HT1080 (cell line): Measurements from ENCODE around the gene HOXD9. TPM values are rescaled to one million over a fixed set of nuclear protein-coding genes. Genes with fewer than 3 reads are reported as not detected.

Experiments
- DNase-seq: peaks from one replicate; pipeline ENCODE4 v3.0.0-alpha.2; 2015; ENCODE audit warnings: low read depth
- total RNA-seq: library from RNA; depleted of rRNA; stranded (reverse); fragments of >200 nt; shearing (Covaris generic); gene quantifications from 2 replicates; pipeline ENCODE4 v1.2.3, GENCODE V29; 2014

The HOXD9 gene
- total RNA-seq, 1 experiment from 2014 or later, result 0.53 TPM

- DNase-seq, result no peak
Observed at GRCh38 chr2:176152350-176153181, 30.0 kb downstream of the HOXD9 start.

- DNase-seq, result no peak
Observed at GRCh38 chr2:176154576-176155252, 32.2 kb downstream of the HOXD9 start.

- DNase-seq, result no peak
Observed at GRCh38 chr2:176155356-176156044, 33.0 kb downstream of the HOXD9 start.

GRCh38 chr2:176156301-176156806 lies 33.8 kb downstream of the HOXD9 start:
- DNase-seq, result no peak

GRCh38 chr2:176156807-176157498 lies 34.4 kb downstream of the HOXD9 start, which contains the start of gene HOXD3:
Gene HOXD3, plus strand, starts transcription at chr2:176157307. Its CDS starts 11,808 bp downstream, at chr2:176169115.
- DNase-seq, result no peak

- DNase-seq, result no peak
Observed at GRCh38 chr2:176157499-176158185, 35.1 kb downstream of the HOXD9 start.

- no peak for DNase-seq
Observed at GRCh38 chr2:176158186-176158591, 35.7 kb downstream of the HOXD9 start.

GRCh38 chr2:176158855-176159662 lies 36.5 kb downstream of the HOXD9 start:
- no peak for DNase-seq

GRCh38 chr2:176159663-176160250 lies 37.2 kb downstream of the HOXD9 start:
- DNase-seq, result no peak

- no peak for DNase-seq
Observed at GRCh38 chr2:176160251-176160985, 37.9 kb downstream of the HOXD9 start.

- no peak for DNase-seq
Observed at GRCh38 chr2:176160986-176161824, 38.7 kb downstream of the HOXD9 start.

GRCh38 chr2:176161825-176162626 lies 39.5 kb downstream of the HOXD9 start:
- no peak for DNase-seq

GRCh38 chr2:176162911-176163671 lies 40.6 kb downstream of the HOXD9 start:
- DNase-seq, result no peak

GRCh38 chr2:176163672-176164056 lies 41.1 kb downstream of the HOXD9 start:
- no peak for DNase-seq

GRCh38 chr2:176164201-176164600 lies 41.7 kb downstream of the HOXD9 start:
- DNase-seq, result no peak
